ENCODE data around the gene ICOSLG.
"Not testable (repeated sequence)": the region's sequence is repeated elsewhere in the genome, so short reads cannot be mapped to it uniquely, and the experiment has no call there.

The ICOSLG gene

GRCh38 chr21:44220674-44221073 is 20.1 kb downstream of the ICOSLG start:
- DNase-seq = not testable (repeated sequence)

DNA sequence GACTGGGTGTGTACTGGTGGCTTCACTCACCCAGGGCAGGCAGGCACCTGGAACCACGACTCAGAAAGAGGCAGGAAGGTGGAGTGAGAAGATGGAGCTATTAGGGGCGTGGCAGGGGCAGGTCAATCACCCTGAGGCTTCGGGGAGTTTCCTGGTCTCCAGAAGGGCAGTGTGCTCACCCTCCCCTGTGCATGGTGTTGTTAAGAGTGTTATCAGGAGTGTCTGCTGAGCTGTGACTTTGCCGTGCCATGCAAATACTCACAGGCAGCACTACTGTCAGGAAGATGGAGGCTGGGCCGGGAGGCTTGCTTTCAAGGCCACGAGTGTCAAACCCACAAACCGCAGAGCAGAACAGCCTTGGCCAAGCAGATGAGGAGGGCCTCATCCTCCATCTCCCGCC is 22.3 kb downstream of the ICOSLG start:
- not testable (repeated sequence) for DNase-seq

GRCh38 chr21:44211978-44212377 is 28.8 kb downstream of the ICOSLG start:
- DNase-seq = not testable (repeated sequence)

DNA sequence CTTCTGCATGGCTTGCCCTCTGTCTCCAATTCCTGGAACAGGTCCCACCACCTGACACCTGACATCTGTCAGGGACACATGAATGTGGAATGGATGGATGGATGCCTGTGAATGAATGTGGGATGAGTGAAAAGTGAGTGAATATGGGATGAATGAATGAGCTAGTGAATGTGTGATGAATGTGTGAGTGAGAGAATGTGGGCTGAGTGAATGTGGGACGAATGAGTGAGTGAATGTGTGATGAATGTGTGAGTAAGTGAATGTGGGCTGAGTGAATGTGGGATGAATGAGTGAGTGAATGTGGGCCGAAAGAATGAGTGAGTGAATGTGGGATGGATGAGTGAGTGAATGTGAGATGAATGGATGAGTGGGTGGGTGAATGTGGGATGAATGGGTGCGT is 29.2 kb downstream of the ICOSLG start:
- DNase-seq = not testable (repeated sequence)

DNA sequence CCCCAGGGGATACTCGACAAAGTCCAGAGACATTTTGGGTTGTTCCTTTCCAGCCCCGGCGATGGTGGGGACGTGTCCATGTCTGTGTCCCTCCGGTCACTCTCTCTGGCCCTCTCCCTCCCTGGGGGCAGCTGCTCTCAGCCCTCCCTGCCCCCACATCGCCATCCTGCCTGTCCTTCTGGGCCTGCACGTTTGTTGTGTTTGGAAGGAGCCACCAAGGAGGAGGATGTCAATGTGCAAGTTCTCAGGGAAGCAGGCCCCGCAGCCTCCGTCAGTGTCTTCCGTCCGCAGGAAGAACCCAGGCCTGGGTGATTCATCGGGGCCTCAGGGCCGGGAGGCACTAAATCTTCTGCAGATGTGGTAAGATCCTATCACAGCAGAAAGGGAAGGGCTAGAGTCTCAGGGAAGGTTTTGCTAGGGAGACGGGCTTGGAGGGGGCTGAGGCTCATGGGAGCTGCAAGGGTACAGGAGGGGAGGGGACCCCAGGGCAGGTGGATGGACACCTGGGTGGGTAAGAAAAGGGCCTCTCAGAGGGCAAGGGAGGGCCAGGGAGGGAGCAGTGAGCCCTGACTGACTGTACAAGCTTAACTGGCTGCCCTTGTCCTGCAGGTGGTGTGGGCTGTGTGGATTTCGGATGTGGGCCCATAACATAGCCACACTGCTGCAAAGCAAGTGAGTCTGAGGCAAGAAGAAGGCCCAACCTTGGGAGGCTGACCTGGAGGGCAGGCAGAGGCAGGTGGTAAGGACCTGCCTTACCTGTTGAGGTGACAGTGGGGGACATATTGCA is 32.7 kb downstream of the ICOSLG start:
- DNase-seq = not testable (repeated sequence)

- not testable (repeated sequence) for DNase-seq
Measured at GRCh38 chr21:44206698-44207676, 33.8 kb downstream of the ICOSLG start.

DNA sequence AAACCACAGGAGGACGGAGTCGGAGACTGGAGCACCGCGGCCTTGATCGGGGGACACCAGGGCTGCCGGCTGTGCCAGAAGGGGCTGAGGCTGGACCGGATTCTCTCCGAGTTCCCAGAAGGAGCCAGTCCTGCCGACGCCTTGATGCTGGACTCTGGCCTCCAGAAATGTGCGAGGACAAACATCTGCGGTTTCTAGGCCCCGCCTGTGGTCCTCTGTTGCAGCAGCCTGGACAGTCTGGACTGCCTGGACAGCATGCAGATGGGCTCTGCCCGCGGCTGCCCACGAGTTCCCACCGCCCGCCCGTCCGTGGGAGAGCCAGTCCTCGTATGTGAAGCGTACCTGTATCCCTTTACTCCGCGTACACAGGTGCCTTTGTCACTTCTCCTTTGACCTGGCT is 34.6 kb downstream of the ICOSLG start:
- not testable (repeated sequence) for DNase-seq

GRCh38 chr21:44202590-44203299 is 38.0 kb downstream of the ICOSLG start:
- DNase-seq = not testable (repeated sequence)

- DNase-seq = not testable (repeated sequence)
Measured at GRCh38 chr21:44199997-44200396, 40.7 kb downstream of the ICOSLG start.

- DNase-seq = no peak
Measured at GRCh38 chr21:44199448-44199847, 41.3 kb downstream of the ICOSLG start.

DNA sequence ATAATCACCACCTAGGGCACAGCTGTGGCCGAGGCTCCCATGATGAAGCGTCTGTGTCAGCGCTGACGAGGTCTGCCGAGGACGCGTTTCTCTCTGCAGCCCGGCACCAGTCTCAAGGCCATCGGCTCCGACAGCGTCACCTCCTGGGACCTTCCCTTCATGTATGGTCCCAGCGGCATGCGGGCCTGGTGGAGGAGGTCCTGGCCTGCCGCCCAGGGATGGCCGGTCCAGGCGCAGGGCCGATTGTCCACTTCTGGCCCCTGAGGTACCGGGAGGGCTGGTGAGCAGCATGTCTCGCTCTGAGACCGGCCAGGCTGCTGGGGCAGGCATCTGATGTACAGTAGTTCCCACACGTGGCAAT is 43.6 kb downstream of the ICOSLG start:
- DNase-seq = not testable (repeated sequence)

DNA sequence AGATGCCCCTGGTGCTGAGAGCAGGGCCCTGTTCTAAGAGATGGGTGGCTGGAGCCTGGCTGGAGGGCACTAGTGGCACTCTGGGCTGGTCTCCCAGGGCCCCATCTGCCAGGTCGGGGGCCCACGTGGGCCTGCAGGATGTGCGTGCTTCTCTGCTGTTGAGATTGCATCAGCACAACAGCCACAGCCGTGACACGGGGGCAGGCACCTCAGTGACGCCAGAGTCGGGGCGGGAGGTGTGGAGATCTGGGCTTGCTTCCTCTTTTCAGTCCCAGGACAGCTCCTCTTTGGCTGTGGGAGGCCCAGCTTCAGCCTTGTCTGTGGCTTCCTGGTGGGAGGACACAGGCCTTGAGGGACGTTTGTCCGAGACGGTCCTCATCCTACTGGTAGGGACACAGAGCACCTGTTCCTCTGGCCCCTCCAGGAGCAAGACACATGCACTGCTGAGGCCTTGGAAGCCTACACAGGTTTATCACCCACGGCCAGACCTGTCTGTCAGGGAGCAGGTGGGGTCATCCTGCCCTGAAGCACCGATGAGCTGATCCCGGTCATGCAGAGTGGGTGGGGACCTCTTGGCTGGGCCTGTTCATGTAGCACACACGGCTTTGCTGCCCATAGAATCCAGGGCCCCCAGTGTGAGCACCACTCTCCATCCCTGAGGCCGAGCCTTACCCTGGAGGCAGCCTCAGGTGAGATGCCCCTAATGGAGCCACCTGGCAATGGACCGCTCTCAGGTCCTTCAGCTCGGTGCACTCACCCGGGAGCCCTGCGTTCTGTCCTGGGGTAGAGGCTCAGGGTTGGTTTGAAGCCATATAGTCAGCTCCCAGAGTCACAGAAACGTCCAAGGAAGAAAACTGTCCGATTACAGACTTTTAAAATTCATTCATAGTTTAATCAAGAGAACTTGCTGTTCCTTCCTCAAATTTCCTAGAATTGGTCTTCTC is 44.3 kb downstream of the ICOSLG start:
- DNase-seq = not testable (repeated sequence)

DNA sequence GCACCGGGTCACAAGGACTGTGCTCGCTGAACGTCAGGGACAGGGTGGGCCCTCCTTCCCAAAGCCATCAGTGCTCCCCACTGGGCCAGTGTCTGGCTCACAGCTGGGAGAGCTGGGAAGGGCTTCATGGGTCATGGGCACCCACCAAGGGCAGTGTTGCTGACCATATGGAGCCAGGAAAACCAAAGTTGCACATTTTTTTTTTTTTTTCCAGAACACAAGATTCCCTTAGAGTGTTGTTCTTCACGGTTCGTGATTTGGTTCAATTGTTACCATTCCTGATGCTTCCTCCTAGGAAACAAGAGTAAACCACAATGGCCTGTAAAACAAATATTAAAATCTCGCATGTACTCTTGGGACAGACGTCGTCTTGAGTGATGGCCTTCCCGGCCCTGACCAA is 45.9 kb downstream of the ICOSLG start:
- not testable (repeated sequence) for DNase-seq

DNA sequence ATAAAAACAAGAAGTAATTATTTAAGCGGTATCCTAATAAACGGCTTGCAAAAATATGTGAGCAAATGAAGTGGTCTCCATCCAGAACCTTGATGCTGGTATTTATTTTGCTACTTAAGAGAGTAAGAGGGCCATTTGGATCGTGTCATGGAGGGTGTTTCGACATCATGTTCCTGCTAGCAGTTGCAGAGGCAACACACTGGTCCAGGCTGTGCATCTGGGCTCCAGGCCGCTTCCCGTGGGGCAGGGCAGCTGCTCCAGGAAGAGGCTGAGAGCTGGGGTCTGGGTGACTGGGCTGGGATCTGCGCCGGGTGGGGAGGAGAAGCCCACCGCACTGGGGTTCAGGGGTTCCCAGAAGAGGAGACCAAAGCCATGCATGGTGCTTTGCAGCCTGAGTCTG is 46.3 kb downstream of the ICOSLG start:
- not testable (repeated sequence) for DNase-seq

DNA sequence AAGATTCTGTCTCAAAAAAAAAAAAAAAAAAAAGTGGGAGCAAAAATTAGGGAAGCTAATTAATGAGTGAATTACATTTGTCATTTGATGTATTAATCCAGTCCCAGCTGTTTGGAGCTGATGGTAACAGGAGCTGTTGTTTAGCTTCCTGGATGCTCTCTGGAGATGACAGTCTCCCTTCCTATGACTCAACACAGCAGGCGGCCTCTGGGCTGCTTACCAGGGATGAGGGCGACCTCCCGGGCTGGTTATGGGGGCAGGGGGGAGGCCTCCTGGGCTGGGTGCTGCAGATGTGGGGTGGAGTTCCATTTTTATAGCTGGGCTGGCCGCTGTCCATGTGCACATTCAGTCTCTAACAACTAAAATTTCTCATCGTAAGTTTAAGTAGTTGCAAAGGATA is 47.6 kb downstream of the ICOSLG start:
- not testable (repeated sequence) for DNase-seq

DNA sequence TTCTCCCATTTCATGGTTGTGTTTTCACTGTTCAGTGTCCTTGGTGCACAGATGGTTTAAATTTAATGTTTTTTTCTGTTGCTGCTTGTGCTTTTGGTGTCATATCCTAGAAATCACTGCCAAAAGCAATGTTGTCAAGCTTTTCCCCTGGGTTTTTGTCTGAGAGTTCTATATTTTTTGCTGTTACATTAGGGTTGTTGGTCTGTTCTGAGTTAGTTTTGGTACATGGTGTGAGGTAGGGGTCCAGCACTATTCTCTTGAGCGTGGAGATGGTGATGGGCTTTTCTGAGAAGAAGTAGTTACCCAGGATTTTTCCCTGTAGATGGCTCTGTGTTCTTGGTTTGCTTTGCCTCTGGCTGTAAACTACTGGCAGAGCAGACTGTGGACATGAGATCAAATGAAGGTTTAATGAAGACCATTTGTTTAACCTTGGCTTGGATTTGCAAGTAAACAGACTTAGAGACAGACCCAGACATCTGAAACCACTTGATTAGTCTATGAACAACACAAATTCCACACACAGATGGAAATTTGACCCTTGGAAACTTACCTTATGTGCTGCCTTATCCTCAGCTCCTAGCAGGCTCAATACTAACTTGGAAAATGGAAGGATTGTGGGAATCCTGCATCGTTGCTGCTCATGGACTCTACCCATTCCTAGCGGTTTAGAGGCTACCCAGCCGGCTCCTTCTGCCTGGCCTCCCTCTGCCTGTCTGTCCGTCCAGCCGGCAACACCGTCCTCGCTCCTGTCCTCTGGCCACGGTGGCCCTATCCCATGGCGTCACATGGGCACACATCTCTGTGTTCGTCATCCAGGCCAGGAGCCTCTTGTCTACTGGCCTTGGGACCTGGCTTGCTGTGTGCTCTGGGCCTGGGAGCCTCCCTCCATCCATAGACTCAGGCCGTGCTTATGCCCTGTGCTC is 50.1 kb downstream of the ICOSLG start:
- not testable (repeated sequence) for DNase-seq

DNA sequence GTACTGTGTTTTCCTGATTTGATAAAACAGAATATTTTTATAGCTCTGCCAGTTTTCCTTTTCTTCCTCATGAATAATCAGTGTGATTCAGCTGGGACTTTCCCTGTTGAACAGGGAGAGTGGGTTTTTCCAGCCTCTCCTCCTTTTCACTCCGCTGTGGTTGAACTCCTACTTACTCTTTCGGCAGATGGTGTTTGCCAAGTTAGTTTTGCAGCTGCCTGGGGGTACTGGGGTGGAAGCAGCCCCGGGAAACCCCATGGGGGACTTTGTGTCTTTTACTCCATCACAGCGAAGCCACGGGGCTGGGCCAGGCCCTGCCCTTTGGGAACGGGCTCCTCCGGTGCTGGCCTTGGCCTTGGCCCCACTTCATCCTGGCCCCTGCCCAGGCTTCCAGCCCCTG is 55.9 kb downstream of the ICOSLG start:
- not testable (repeated sequence) for DNase-seq

- not testable (repeated sequence) for DNase-seq
Measured at GRCh38 chr21:44182202-44182601, 58.5 kb downstream of the ICOSLG start.

GRCh38 chr21:44181506-44181905 is 59.2 kb downstream of the ICOSLG start:
- not testable (repeated sequence) for DNase-seq

DNA sequence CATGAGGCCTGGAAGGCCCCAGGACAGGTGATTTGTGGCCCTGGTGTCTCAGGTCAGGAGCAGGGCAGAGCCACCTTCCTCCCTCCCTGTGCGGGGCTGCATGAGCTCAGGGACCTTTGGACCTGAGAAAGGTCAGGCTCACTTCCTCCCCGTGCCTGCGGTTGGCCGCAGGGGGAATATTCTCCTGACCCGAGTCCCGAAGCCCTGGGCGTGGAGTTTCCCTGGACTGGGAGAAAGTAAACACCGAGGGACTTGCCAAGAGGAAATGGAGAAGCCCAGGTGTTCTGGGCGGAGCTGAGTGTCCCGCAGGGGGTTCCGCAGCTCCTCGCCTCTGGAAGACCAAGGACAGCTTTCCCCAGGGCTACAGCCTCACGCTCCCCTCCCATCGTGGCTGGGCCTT is 64.6 kb downstream of the ICOSLG start:
- not testable (repeated sequence) for DNase-seq

DNA sequence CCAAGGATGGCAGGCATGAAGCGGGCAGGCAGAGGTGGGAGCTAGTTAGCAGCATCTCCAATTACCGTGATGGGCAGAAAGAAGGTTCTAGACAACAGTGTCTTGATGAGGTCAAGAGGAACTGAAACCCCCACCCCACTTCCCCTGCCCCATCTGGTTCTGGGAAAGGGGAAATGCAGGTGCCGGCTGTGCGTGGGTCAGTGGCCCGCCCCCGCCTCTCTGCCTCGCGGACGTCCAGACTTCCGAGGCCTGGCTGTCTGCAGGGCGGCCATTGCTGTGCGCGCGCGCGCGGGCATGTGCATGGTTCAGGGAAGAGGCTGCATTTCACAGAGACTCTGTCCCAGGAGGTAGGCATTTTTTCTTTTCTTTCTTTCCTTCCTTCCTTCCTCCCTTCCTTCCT is 65.6 kb downstream of the ICOSLG start:
- not testable (repeated sequence) for DNase-seq
